DOHH2 (cell line): Measurements from ENCODE around the gene IL22RA1.

Experiments used
- H3F3A ChIP-seq: fragments of 200-600 bp; sonication (generic), shearing (Covaris generic); 2 replicates; pipeline ENCODE4 v1.6.0; 2016; ENCODE audit warnings: antibody characterized with exemption, mild to moderate bottlenecking; ENCODE audit not compliant: control insufficient read depth, insufficient read depth
- H3K27ac ChIP-seq: fragments of 200-600 bp; sonication (generic); 2 replicates; pipeline ENCODE4 v1.5.1; 2014; ENCODE audit warnings: low read depth, mild to moderate bottlenecking, low read length, moderate library complexity
- H3K27me3 ChIP-seq: fragments of 200-600 bp; sonication (generic); 2 replicates; pipeline ENCODE4 v1.6.1; 2014; ENCODE audit warnings: mild to moderate bottlenecking, low read length, mixed read lengths; ENCODE audit not compliant: control insufficient read depth
- H3K36me3 ChIP-seq: fragments of 200-600 bp; sonication (generic); 2 replicates; pipeline ENCODE4 v1.6.1; 2014; ENCODE audit warnings: mild to moderate bottlenecking, low read length, moderate library complexity, mixed read lengths; ENCODE audit not compliant: control insufficient read depth
- H3K4me1 ChIP-seq: fragments of 200-600 bp; sonication (generic); 2 replicates; pipeline ENCODE4 v1.6.1; 2014; ENCODE audit warnings: mild to moderate bottlenecking, low read length, mixed read lengths; ENCODE audit not compliant: control insufficient read depth
- H3K4me2 ChIP-seq: fragments of 200-600 bp; sonication (generic); 2 replicates; pipeline ENCODE4 v1.6.0; 2014; ENCODE audit warnings: mild to moderate bottlenecking, low read length, moderate library complexity
- H3K4me3 ChIP-seq: fragments of 200-600 bp; sonication (generic); 2 replicates; pipeline ENCODE4 v1.5.1; 2014; ENCODE audit warnings: mild to moderate bottlenecking, low read length, mixed read lengths
- H3K79me2 ChIP-seq: fragments of 200-600 bp; sonication (generic); 2 replicates; pipeline ENCODE4 v1.6.1; 2014; ENCODE audit warnings: mild to moderate bottlenecking, low read length, mixed read lengths; ENCODE audit not compliant: control insufficient read depth
- H3K9me2 ChIP-seq: fragments of 200-600 bp; sonication (generic); replicated peaks from 2 replicates; pipeline ENCODE4 v1.6.1; 2014; ENCODE audit warnings: mild to moderate bottlenecking, low read length, mixed read lengths; ENCODE audit not compliant: control insufficient read depth
- H3K9me3 ChIP-seq: fragments of 200-600 bp; sonication (generic); 2 replicates; pipeline ENCODE4 v1.6.1; 2014; ENCODE audit warnings: antibody characterized with exemption, low read length, mixed read lengths; ENCODE audit not compliant: control insufficient read depth, insufficient read depth
- H4K20me1 ChIP-seq: fragments of 200-600 bp; sonication (generic); 2 replicates; pipeline ENCODE4 v1.6.0; 2014; ENCODE audit warnings: low read depth, mild to moderate bottlenecking, antibody characterized with exemption, low read length, moderate library complexity; ENCODE audit not compliant: control insufficient read depth, insufficient read depth
- EZH2phosphoT487 ChIP-seq: fragments of 200-600 bp; sonication (generic); IDR thresholded peaks from 2 replicates; pipeline ENCODE4 v1.6.1; 2017; ENCODE audit warnings: borderline replicate concordance, mild to moderate bottlenecking, antibody characterized with exemption, low read length, moderate library complexity, mixed read lengths
- TF ChIP-seq, protein P1 (sequence below): fragments of 200-600 bp; sonication (generic); IDR thresholded peaks from one replicate; pipeline ENCODE4 v1.5.1; 2014; ENCODE audit warnings: antibody characterized with exemption, mild to moderate bottlenecking, low read depth, low read length; ENCODE audit not compliant: poor library complexity, severe bottlenecking

Gene IL22RA1

DNA sequence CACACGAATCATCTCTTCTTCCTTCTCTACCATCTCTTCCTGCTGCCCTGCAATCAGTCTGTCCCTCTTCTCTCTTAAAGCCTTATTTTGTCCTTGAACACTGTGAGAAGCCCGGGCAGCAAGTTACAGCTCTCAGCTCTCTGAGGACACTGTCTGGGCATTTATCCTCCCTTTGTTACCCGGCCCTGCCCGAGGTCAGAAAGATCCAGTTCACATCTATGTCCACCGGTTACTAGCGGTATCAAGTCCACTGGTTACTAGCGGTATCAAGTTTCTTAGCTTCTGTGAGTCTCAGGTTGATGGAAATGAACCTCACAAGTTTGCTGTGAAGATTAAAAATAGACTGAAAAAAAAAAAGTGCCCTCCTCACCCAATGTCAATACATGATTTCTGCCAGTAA is 25.3 kb upstream of the IL22RA1 start:
- H3K9me3 ChIP-seq = no peaks in the 10 kb centered on the region
- H4K20me1 ChIP-seq = 0 out of 2 replicates have a peak, but pooled peaks cover 4% of the 10 kb centered on the region
- no peaks in the 10 kb centered on the region for H3K27me3 ChIP-seq
- peaks cover 42% of the 10 kb centered on the region for H3K79me2 ChIP-seq
- H3K4me3 ChIP-seq = no peak overlapping the region
- no peak for TF ChIP-seq EZH2phosphoT487
- TF ChIP-seq, protein P1, sequence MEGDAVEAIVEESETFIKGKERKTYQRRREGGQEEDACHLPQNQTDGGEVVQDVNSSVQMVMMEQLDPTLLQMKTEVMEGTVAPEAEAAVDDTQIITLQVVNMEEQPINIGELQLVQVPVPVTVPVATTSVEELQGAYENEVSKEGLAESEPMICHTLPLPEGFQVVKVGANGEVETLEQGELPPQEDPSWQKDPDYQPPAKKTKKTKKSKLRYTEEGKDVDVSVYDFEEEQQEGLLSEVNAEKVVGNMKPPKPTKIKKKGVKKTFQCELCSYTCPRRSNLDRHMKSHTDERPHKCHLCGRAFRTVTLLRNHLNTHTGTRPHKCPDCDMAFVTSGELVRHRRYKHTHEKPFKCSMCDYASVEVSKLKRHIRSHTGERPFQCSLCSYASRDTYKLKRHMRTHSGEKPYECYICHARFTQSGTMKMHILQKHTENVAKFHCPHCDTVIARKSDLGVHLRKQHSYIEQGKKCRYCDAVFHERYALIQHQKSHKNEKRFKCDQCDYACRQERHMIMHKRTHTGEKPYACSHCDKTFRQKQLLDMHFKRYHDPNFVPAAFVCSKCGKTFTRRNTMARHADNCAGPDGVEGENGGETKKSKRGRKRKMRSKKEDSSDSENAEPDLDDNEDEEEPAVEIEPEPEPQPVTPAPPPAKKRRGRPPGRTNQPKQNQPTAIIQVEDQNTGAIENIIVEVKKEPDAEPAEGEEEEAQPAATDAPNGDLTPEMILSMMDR = no peak
- no peaks in the 10 kb centered on the region for H3K9me2 ChIP-seq
- H3K27ac ChIP-seq = no peak overlapping the region
- no peak overlapping the region for H3K4me2 ChIP-seq
- H3F3A ChIP-seq = peaks cover 2% of the 10 kb centered on the region; the same call in 1 of the 2 replicates
- peaks cover 85% of the 10 kb centered on the region for H3K36me3 ChIP-seq
- peaks cover 9% of the 10 kb centered on the region for H3K4me1 ChIP-seq

DNA sequence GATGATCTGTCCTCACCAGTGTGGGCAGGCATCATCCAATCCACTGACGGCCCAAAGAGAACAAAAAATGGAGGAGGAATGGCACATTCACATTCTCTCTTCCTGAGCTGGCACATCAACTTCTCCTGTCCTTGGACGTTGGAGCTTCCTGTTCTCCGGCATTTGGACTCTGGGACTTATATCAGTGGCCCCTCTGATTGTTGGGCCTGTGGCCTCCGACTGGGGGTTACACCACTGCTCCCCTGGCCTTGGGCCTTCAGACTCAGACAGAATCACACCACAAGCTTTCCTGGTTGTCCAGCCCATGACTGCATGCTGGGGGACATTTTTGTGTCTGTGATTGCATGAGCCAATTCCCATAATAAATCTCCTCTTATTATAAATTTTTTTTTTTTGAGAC is 24.1 kb upstream of the IL22RA1 start:
- H3K27me3 ChIP-seq = no peaks in the 10 kb centered on the region
- H3K4me1 ChIP-seq = peaks cover 5% of the 10 kb centered on the region; the same call in 1 of the 2 replicates
- H3K27ac ChIP-seq = no peak overlapping the region
- no peaks in the 10 kb centered on the region for H3K9me2 ChIP-seq
- TF ChIP-seq EZH2phosphoT487 = no peak
- TF ChIP-seq, protein P1 = no peak
- no peak overlapping the region for H3K4me3 ChIP-seq
- peaks cover 5% of the 10 kb centered on the region; the same call in 1 of the 2 replicates for H3F3A ChIP-seq
- no peaks in the 10 kb centered on the region for H3K9me3 ChIP-seq
- no peaks in the 10 kb centered on the region for H4K20me1 ChIP-seq
- peaks cover 30% of the 10 kb centered on the region for H3K79me2 ChIP-seq
- no peak overlapping the region for H3K4me2 ChIP-seq
- H3K36me3 ChIP-seq = peaks cover 84% of the 10 kb centered on the region

DNA sequence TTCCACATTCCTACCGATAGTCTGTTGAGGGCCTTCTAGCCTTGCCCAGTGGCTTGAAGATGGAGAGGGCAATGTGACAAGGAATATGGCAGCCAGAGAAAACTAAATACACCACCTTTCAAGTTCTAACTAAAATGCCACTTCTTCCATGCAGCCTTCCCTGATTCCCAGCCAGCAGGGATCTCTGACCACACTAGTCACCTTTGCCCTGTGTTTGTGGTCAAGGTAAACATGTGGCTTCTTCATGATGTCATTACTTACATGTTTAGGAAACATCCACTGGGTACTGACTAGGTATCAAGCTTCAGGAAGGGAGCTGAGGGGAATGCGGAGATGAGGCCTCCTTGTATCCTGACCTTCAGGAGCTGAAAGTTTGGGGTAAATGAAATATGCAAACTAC is 22.6 kb upstream of the IL22RA1 start:
- Histone ChIP-seq H3K36me3 (peaks cover 86% of the 10 kb centered on the region), H4K20me1 (no peaks in the 10 kb centered on the region), H3F3A (peaks cover 14% of the 10 kb centered on the region), H3K4me3 (no peak overlapping the region), H3K27ac (no peak overlapping the region), H3K9me3 (no peaks in the 10 kb centered on the region), H3K27me3 (no peaks in the 10 kb centered on the region), H3K4me2 (no peak overlapping the region), H3K4me1 (peaks cover 3% of the 10 kb centered on the region; the same call in 1 of the 2 replicates), H3K9me2 (no peaks in the 10 kb centered on the region), H3K79me2 (peaks cover 15% of the 10 kb centered on the region)
- no peak for TF ChIP-seq EZH2phosphoT487
- TF ChIP-seq, protein P1 = no peak
